GM12878 (cell line): ENCODE data around the gene EYA4. TPM values are rescaled to one million over a fixed set of nuclear protein-coding genes. Genes with fewer than 3 reads are reported as not detected.

Experiments used
- ATAC-seq: fragments of 200-7000 bp; cut with Tn5 transposase; 3 replicates; pipeline ENCODE4 v1.9.1; 2020; ENCODE audit warnings: mild to moderate bottlenecking, moderate library complexity
- BruUV-seq: library from RNA; stranded (reverse); fragments of 400-500 nt; replicated peaks from 2 replicates; lab custom pipeline; 2021; lab: Mats Ljungman, UMichigan
- CTCF ChIA-PET: fragments of 300-600 bp; sonication (Branson Sonifier 250); formaldehyde crosslinking; extraction: SDS; loops from one replicate; lab custom pipeline; 2021; ENCODE audit warnings: inconsistent platforms; lab: Yijun Ruan, JAX
- POLR2A ChIA-PET: fragments of 350-600 bp; formaldehyde crosslinking; extraction: SDS; loops from one replicate; lab custom pipeline; 2021; ENCODE audit warnings: inconsistent platforms; lab: Charles Lee
- RAD21 ChIA-PET: fragments of 300-600 bp; sonication (Branson Sonifier 250); formaldehyde crosslinking; loops from one replicate; lab custom pipeline; 2023; ENCODE audit warnings: antibody characterized with exemption; ENCODE audit not compliant: unreplicated experiment; lab: Charles Lee
- SMC1A ChIA-PET: fragments of 300-600 bp; sonication (Branson Sonifier 250); formaldehyde crosslinking; loops from one replicate; lab custom pipeline; 2023; ENCODE audit not compliant: unreplicated experiment, uncharacterized antibody; lab: Charles Lee
- DNase-seq: peaks from one replicate; pipeline ENCODE4 v3.0.0-alpha.2; 2011; ENCODE audit warnings: low read depth, low spot score
- FAIRE-seq: peaks from 3 replicates; lab custom pipeline; 2011; peaks lifted over from hg19 to GRCh38; lab: Jason Lieb, UNC
- H2AFZ ChIP-seq: 2 replicates; pipeline ENCODE4 v1.6.0; 2011; ENCODE audit warnings: low read depth, low read length, control low read depth; ENCODE audit not compliant: control insufficient read depth
- H3K27ac ChIP-seq: 2 replicates; pipeline ENCODE4 v1.5.1; 2011; ENCODE audit warnings: control low read depth; ENCODE audit not compliant: control insufficient read depth, insufficient read depth
- H3K27me3 ChIP-seq, 2 experiments: replicated peaks in 1 of 2; 2 replicates each; pipeline versions ENCODE4 v1.6.0 to v1.6.1; 2011; ENCODE audit warnings: low read length in 1 of 2; ENCODE audit not compliant: control insufficient read depth in 2 of 2, insufficient read depth in 2 of 2
- H3K36me3 ChIP-seq, 2 experiments: 2 replicates each; pipeline ENCODE4 v1.5.1; 2011; ENCODE audit warnings: low read length in 1 of 2; ENCODE audit not compliant: control insufficient read depth in 2 of 2, insufficient read depth in 2 of 2
- H3K4me1 ChIP-seq: 2 replicates; pipeline ENCODE4 v1.6.1; 2011; ENCODE audit warnings: mild to moderate bottlenecking, low read length, moderate library complexity, mixed read lengths; ENCODE audit not compliant: control insufficient read depth, insufficient read depth
- H3K4me2 ChIP-seq: 2 replicates; pipeline ENCODE4 v1.6.0; 2011; ENCODE audit warnings: control low read depth; ENCODE audit not compliant: control insufficient read depth, insufficient read depth
- H3K4me3 ChIP-seq: fragments of 200-600 bp; sonication (generic); 2 replicates; pipeline ENCODE4 v1.5.1; 2016
- H3K79me2 ChIP-seq: 2 replicates; pipeline ENCODE4 v1.6.0; 2011; ENCODE audit warnings: low read length; ENCODE audit not compliant: control insufficient read depth, insufficient read depth
- H3K9ac ChIP-seq: 2 replicates; pipeline ENCODE4 v1.8.0; 2011; ENCODE audit warnings: low read length, control low read depth, mixed read lengths; ENCODE audit not compliant: control insufficient read depth, insufficient read depth
- H3K9me3 ChIP-seq: replicated peaks from 3 replicates; pipeline ENCODE4 v1.5.1; 2011; ENCODE audit warnings: mild to moderate bottlenecking, low read length; ENCODE audit not compliant: control insufficient read depth, insufficient read depth
- H4K20me1 ChIP-seq: 2 replicates; pipeline ENCODE4 v1.6.0; 2011; ENCODE audit not compliant: control insufficient read depth, insufficient read depth
- CREB1 ChIP-seq: IDR thresholded peaks from 2 replicates; pipeline ENCODE4 v1.6.1; 2012; ENCODE audit warnings: low read depth, mild to moderate bottlenecking, inconsistent platforms
- CUX1 ChIP-seq: IDR thresholded peaks from 2 replicates; pipeline ENCODE4 v1.6.1; 2012; ENCODE audit warnings: improper control_type of control experiment, low read depth, low read length; ENCODE audit not compliant: insufficient replicate concordance
- EP300 ChIP-seq, 2 experiments: fragments of 150-350 bp in 1 of 2; IDR thresholded peaks; 2 replicates each; pipeline ENCODE4 v1.6.1; 2011 to 2012; ENCODE audit warnings: low read depth in 2 of 2, low read length in 2 of 2, borderline replicate concordance in 1 of 2, improper control_type of control experiment in 1 of 2, inconsistent platforms in 1 of 2; ENCODE audit not compliant: control insufficient read depth in 1 of 2
- IKZF2 ChIP-seq, 2 experiments: fragments of 450-650 bp; IDR thresholded peaks; 2 replicates each; pipeline ENCODE4 v1.6.1; 2017; ENCODE audit warnings: mild to moderate bottlenecking in 2 of 2, moderate library complexity in 2 of 2
- KDM1A ChIP-seq: fragments of 200-600 bp; sonication (generic); IDR thresholded peaks from 2 replicates; pipeline ENCODE4 v1.6.1; 2016; ENCODE audit warnings: borderline replicate concordance
- MEF2B ChIP-seq: fragments of 450-650 bp; IDR thresholded peaks from 2 replicates; pipeline ENCODE4 v1.6.1; 2018; ENCODE audit warnings: mild to moderate bottlenecking, moderate library complexity; ENCODE audit not compliant: partially characterized antibody, poor library complexity, severe bottlenecking
- NFYA ChIP-seq: IDR thresholded peaks from 2 replicates; pipeline ENCODE4 v1.6.1; 2011; ENCODE audit warnings: low read depth, mild to moderate bottlenecking, low read length, improper control_type of control experiment, borderline replicate concordance
- NKRF ChIP-seq: fragments of 450-650 bp; conservative IDR thresholded peaks from 2 replicates; pipeline ENCODE4 v1.6.1; 2017; ENCODE audit warnings: mild to moderate bottlenecking, moderate library complexity
- WGBS: methylation state at CpG from one replicate; pipeline ENCODE4 v1.1.6; 2016; ENCODE audit warnings: low lambda C conversion rate; ENCODE audit not compliant: insufficient replicate concordance, insufficient coverage; ENCODE audit errors: missing lambda C conversion rate; 5-methylcytosine and 5-hydroxymethylcytosine counted together
- in situ Hi-C: fragments of 300-500 bp; cut with MboI; formaldehyde crosslinking; loops from 9 replicates; pipeline ENCODE4 v1.14.3; 2018; ENCODE audit warnings: mixed read lengths
- intact Hi-C: fragments of 100-400 bp; cut with micrococcal nuclease; formaldehyde crosslinking; loops from one replicate; pipeline ENCODE4 v1.14.2; 2022; ENCODE audit not compliant: unreplicated experiment
- polyA plus RNA-seq, 11 experiments: library from polyadenylated mRNA; depleted of rRNA in 4 of 11; unstranded in 6 of 11; stranded (reverse) in 5 of 11; fragments of >200 nt; fragmentation: Nextera tagmentation in 4 of 11; fragmentation: Illumina TruSeq in 1 of 11; extraction: Ambion mirVana in 4 of 11; extraction: Trizol in 1 of 11; gene quantifications; 1 replicate in 1 of 11; 2 replicates in 10 of 11; pipeline versions ENCODE4 v1.2.1 to v1.2.3, GENCODE V29; 2011 to 2016; ENCODE audit warnings: inconsistent platforms in 2 of 11, missing spikeins in 2 of 11, low read depth in 1 of 11
- total RNA-seq, 4 experiments: library from RNA; depleted of rRNA in 3 of 4; stranded (reverse); fragments of >200 nt in 3 of 4; fragmentation: Illumina TruSeq in 1 of 4; extraction: Trizol in 1 of 4; gene quantifications; 2 replicates each; pipeline versions ENCODE4 v1.2.1 to v1.2.3, GENCODE V29; 2013 to 2021

Gene EYA4
- total and polyA plus RNA-seq, 10 of the 15 experiments (the other 5 are each of a cell fraction or from before 2014, with no cell fraction given): 0.02 TPM; not detected in 9

GRCh38 chr6:133456439-133456838 is 215.3 kb downstream of the EYA4 start:
- H3K36me3 ChIP-seq: no peaks in the 10 kb centered on the region
- in situ Hi-C loops (no loop called here), intact Hi-C loops (no loop called here)
- H3K27ac ChIP-seq: no peak overlapping the region
- ChIA-PET SMC1A (interaction anchor here (1.1 to 1.9 kb wide), 2 partner anchors 10 to 16 kb away, joined by 3 to 4 read pairs; no protein-coding TSS in a partner anchor), CTCF (no interaction called here), RAD21 (no interaction called here), POLR2A (no interaction called here)
- H2AFZ ChIP-seq: no peak overlapping the region
- ATAC-seq (no peak), FAIRE-seq (no peak), DNase-seq (no peak)
- H3K9me3 ChIP-seq: no peaks in the 10 kb centered on the region
- WGBS: 29% methylated on average over 7 of the region's 7 CpGs
- no TSS peak for BruUV-seq
- H4K20me1 ChIP-seq: no peaks in the 10 kb centered on the region
- H3K79me2 ChIP-seq: no peaks in the 10 kb centered on the region
- TF ChIP-seq CUX1 (no peak), CREB1 (no peak), EP300 (IDR thresholded peaks at IDR 0.05; ENCODE audit: borderline replicate concordance in 1 of 2, control insufficient read depth in 1 of 2, low read depth in 2 of 2, low read length in 2 of 2) (no peak), MEF2B (no peak), NFYA (no peak), KDM1A (no peak), IKZF2 (IDR thresholded peaks at IDR 0.05) (no peak), NKRF (no peak)
- H3K4me1 ChIP-seq: no peaks in the 10 kb centered on the region
- H3K9ac ChIP-seq: no peak overlapping the region
- H3K4me3 ChIP-seq: no peak overlapping the region
- H3K4me2 ChIP-seq: no peak overlapping the region
- no peaks in the 10 kb centered on the region for H3K27me3 ChIP-seq
